Measurements from ENCODE around the gene SORBS2.

GRCh38 chr4:185648631-185649030, 163.4 kb downstream of the SORBS2 start:
- TF ChIP-seq EP300 (IDR thresholded peaks at IDR 0.05) (no peak), RCOR1 (IDR thresholded peaks at IDR 0.05; ENCODE audit: low read depth, low read length) (no peak), RFX5 (IDR thresholded peaks at IDR 0.05) (no peak), FOSL2 (IDR thresholded peaks at IDR 0.05) (no peak), FOSL2 (CRISPR knock-in tag; IDR thresholded peaks at IDR 0.05) (no peak), POLR2A (IDR thresholded peaks at IDR 0.05; ENCODE audit: low read length) (no peak), USF2 (IDR thresholded peaks at IDR 0.05) (no peak), BHLHE40 (IDR thresholded peaks at IDR 0.05; ENCODE audit: low read depth, low read length) (no peak)
- TF ChIP-seq, protein P1, sequence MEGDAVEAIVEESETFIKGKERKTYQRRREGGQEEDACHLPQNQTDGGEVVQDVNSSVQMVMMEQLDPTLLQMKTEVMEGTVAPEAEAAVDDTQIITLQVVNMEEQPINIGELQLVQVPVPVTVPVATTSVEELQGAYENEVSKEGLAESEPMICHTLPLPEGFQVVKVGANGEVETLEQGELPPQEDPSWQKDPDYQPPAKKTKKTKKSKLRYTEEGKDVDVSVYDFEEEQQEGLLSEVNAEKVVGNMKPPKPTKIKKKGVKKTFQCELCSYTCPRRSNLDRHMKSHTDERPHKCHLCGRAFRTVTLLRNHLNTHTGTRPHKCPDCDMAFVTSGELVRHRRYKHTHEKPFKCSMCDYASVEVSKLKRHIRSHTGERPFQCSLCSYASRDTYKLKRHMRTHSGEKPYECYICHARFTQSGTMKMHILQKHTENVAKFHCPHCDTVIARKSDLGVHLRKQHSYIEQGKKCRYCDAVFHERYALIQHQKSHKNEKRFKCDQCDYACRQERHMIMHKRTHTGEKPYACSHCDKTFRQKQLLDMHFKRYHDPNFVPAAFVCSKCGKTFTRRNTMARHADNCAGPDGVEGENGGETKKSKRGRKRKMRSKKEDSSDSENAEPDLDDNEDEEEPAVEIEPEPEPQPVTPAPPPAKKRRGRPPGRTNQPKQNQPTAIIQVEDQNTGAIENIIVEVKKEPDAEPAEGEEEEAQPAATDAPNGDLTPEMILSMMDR (IDR thresholded peaks at IDR 0.05) = no peak
